ENCODE data around the gene ABCD2.
"Not testable (repeated sequence)": the region's sequence is repeated elsewhere in the genome, so short reads cannot be mapped to it uniquely, and the experiment has no call there.

The ABCD2 gene

DNA sequence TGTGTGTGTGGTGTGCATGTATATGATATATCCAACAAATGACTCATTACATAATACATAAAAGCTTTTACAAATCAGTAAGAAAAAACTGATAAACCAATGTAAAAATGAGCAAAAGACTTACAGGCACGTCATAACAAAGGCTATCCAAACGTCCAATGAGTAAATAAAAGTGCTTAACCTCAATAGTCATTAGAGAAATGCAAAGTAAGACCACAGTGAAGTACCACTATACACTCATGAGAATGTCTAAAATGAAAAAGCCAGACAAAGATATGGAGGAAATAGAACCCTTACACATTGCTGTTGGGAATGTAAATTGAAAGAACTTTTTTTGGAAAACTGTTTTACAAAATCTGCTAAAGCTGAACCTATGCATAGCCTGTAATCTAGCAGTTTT is 7.8 kb downstream of the ABCD2 start:
- no peak for DNase-seq

- no peak for DNase-seq
These were observed 9.1 kb downstream of the ABCD2 start for GRCh38 chr12:39610436-39611025.

- no peak for DNase-seq
These were observed 12.7 kb downstream of the ABCD2 start for GRCh38 chr12:39606712-39607423.

DNA sequence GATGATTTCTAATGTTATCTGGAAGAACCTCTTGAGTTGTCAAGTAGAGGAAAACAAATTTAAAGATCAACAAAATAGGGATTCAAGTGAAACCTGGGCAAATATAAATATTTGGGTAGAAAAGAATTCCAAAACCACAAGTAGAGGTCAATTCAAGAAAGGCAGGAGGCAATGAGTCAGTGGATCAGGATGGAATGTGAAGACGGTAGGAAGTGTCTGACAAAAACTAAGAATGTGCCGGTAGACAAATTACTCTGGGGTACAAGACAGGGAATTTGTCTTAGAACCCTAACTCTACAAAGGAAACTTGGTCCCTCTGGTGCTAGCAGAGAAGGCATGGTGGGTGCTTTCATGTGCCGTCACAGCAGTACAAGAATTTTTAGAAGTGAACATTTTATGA is 13.6 kb downstream of the ABCD2 start:
- DNase-seq: no peak

DNA sequence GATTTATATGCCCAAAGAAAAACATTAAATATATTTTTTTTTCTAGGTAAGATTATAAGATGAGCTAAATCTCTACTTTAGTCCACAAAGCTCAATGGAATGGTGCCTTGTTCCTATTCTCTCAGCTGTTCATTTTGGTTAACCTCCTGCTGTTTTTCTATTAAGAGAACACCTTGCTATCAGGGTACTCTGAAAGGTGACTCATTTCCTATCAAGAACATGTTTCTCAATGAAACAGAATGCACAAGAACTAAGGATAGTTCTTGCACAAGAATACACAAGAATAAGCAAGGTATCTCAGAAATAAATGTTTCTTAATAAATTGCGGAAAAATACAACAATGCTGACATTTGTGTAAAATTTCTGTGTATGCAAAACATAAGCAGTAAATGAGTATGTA is 14.1 kb downstream of the ABCD2 start:
- DNase-seq: no peak

DNA sequence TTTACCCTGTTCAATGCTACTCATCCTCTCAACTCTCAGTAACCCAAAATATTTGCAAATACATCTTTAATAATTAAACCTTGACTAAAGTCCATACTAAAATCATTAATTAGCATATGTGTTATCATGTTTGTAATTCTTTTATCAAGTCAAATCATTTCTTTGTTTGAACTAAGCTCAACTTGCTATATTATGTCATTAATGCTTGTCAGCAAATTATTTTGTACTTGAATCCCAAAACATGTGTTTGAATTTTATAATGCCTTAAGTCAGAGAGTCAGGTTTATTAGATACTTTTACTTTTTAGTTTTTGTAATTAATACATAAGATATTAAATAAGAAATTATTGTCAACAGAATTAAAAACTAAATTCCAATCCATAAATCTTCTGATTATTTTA is 16.5 kb downstream of the ABCD2 start:
- no peak for DNase-seq

DNA sequence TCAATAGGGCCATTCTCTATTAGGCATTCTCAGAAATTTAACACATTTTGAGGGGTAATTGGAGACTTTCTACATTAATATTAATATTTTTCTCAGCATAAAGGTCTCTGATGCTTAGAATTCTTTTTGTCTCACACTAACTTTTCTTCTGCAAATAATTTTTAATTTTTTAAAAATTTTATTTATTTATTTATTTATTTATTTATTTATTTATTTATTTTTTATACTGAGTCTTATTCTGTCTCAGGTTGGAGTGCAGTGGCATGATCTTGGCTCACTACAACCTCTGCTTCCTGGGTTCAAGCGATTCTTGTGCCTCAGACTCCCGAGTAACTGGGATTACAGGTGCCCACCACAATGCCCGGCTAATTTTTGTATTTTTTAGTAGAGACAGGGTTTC is 17.7 kb downstream of the ABCD2 start:
- not testable (repeated sequence) for DNase-seq

- no peak for DNase-seq
These were observed 23.7 kb downstream of the ABCD2 start for GRCh38 chr12:39595928-39596327.

GRCh38 chr12:39592295-39592694 is 27.3 kb downstream of the ABCD2 start:
- no peak for DNase-seq

GRCh38 chr12:39588348-39588747 is 31.3 kb downstream of the ABCD2 start:
- DNase-seq: no peak

DNA sequence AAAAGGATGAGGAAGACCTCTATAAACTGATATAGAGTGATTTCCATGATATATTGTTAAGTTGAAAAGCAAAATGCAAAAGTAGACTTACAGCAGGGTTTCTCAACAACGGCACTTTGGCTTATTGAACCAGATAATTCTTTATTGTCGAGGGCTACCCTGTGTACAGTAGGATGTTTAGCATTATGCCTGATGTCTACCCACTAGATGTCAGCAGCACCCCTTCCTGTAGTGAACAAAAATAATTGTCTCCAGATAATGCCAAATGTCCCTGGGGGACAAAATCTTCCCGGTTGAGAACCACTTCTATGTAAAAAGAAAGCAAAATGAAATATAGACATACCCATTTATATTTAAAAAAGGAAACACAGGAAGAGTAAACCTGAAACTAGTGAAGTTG is 32.4 kb downstream of the ABCD2 start:
- DNase-seq: peak; percentile 62

- DNase-seq: no peak
These were observed 32.8 kb downstream of the ABCD2 start for GRCh38 chr12:39586816-39587215.

- DNase-seq: no peak
These were observed 38.0 kb downstream of the ABCD2 start for GRCh38 chr12:39581592-39581991.

GRCh38 chr12:39575498-39575875 is 44.1 kb downstream of the ABCD2 start:
- DNase-seq: no peak

DNA sequence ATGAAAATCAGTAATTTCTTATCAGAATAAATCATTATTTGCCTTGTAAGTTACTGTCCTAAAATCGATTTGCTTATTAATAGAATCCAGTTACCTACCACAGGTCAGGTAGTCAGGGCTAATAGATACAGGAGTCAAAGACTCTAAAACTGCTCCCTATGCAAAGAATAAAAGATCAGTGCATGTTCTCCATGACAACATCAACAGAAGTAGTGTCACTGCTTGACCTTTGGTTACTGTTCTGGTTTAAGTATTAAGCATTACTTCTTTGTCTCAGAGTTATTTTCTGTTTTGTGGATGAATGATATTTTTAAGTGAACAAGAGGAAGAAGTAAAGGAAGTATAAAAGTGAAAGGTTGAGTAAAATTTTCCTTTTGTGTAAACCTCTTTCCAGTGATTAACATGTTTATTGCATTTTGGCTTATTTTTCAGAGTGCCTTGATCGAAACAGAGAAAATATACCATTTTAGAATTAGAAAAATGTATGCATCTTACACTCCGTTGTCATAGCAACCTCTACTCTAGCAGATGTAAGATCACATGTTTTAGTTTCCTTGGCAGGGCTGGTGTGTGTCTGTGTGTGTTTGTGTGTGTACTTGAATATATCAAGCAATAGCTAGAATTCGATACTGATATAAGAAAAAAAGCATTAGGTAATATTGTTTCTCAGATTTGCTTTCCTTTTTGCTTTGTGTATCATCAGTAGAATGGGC is 44.7 kb downstream of the ABCD2 start:
- DNase-seq: no peak

DNA sequence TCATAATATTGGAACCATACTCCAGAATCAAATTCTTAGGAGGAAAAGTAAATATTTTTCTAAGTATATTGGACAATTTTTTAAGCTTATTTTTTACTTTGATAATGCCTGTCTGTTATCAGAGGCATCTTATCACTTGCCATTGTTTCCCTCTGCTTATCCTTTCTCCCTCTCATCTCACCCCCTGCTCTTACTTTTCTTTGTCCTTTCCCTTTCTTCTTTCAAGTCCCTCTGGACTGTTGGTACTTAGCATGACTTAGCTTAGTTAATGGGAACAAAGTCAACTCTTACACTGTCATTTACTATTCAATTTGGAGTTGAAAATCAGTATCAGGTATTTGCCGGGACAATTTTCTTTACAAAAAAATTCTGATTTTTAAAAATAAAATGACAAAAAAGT is 45.2 kb downstream of the ABCD2 start:
- DNase-seq: no peak

DNA sequence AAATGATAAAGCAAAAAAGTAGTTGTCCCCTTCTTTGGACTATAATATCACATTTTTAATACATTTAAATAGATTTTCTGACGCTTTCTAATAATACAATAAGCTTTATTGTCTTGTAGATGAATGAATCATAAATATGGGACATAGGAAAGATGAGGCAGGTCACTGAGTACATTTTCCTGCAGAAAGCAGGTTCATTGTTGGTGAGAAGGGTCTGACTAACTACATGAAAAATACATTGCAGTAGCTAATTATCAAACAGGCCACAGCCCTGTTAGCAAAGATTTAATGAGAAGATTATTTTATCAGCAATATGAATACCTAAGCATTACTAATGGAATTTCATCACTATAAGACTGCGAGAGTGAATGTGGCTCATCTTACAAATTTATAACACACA is 45.6 kb downstream of the ABCD2 start:
- no peak for DNase-seq

GRCh38 chr12:39572551-39572950 is 47.1 kb downstream of the ABCD2 start:
- no peak for DNase-seq

DNA sequence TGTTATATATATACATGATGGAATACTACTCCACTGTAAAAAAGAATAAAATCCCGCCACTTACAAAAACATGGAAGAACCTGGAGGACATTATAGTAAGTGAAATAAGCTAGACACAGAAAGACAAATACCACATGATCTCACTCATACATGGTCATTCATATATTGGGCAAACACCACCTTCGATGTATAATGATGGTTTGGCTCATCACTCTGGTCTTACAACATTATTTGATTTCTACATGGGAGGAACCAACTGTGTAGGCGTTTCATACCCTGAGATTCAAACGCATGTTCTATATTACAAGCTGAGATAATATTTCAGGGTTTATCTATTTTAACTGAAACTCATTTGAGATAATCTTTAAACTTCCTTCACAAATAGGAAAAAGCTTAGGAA is 48.3 kb downstream of the ABCD2 start:
- DNase-seq: no peak

GRCh38 chr12:39553476-39553875 is 66.1 kb downstream of the ABCD2 start:
- no peak for DNase-seq

GRCh38 chr12:39544211-39544610 is 75.4 kb downstream of the ABCD2 start:
- not testable (repeated sequence) for DNase-seq

DNA sequence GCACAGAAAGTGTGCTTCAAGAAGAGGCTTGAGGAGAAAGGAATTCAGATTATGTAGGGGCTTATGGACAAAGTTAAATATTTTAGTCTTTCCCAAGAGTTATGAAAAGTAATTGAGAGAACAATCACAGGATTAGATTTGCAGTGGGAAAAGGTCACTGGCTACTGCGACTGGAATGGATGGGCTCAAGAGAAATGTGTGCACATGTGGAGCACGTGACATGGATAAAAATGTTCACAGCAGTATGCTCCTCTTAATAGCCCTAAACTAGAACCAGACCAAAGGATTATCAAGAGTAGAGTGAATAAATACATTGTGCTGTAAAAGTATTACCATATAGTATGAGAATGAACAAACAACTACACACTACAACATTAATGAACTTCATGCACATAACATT is 78.1 kb downstream of the ABCD2 start:
- no peak for DNase-seq

DNA sequence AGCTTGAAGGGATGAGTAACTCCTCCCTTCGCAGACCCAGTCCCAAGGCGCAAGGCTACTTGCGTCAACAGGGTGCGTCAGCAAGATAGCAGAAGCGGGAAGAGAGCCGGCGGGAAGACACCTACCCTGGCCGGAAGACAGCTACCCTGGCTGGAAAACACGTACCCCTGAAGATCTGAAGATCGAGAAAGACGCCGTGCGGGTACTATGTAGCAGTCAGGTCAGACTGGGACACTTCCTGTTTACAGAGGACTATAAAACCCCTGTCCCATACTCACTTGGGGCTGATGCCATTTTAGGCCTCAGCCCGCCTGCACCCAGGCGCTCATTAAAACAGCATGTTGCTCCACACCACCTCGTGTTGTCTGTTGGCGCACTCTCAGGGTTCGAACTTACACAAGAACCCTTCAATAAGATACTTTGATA is 80.9 kb downstream of the ABCD2 start:
- no peak for DNase-seq

- DNase-seq: no peak
These were observed 85.7 kb downstream of the ABCD2 start for GRCh38 chr12:39533951-39534350.

All from CD4-positive, alpha-beta T cell treated with Interleukin-21 for 1 hour (primary cell).